Measurements from ENCODE around the gene TIGD7. TPM values are rescaled to one million over a fixed set of nuclear protein-coding genes. Genes with fewer than 3 reads are reported as not detected.
A peak's percentile ranks its signal among the peaks of the same experiment; 100 is the strongest.

TIGD7 gene
- total and polyA plus RNA-seq, 2 of the 13 experiments (the other 11 are each of a cell fraction or from before 2014, with no cell fraction given): not detected

DNA sequence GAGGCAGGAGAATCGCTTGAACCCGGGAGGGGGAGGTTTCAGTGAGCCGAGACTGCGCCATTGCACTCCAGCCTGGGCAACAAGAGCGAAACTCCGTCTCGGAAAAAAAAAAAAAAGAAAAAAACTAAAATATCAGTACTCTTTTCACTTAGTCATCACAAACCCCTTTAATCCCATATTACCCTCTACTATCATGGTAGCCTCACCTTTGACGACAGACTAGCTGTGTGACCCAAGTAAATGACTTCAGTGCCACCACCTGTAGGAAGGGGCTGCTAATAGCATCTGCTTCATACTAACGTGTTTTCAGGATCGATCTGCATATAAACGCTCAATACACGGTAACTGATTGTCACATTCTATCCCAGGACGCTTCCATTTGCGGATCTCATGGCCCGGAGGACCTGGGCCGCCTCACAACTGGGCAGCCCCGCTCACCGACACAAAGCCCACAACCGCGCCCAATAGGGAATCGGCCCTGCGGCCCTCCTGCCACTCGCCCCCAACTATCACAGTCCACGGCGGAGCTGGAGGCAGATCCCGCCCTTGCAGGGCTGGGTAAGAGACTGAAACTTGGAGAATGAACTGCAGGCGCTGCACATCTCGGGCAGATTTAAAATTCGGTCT is 23.0 kb downstream of the TIGD7 start (continued):
- TF ChIP-seq PRMT3 (CRISPR knock-in tag; IDR thresholded peaks at IDR 0.05; ENCODE audit: borderline replicate concordance, low read depth) (0 out of 2 replicates have a peak, but pooled peaks have one; percentile 59), RFX3 (CRISPR knock-in tag; IDR thresholded peaks at IDR 0.05) (no peak), ZFY (CRISPR knock-in tag; IDR thresholded peaks at IDR 0.05) (peak; percentile 80), ELF3 (CRISPR knock-in tag; IDR thresholded peaks at IDR 0.05) (no peak), ZNF775 (CRISPR knock-in tag; IDR thresholded peaks at IDR 0.05; ENCODE audit: borderline replicate concordance) (0 out of 2 replicates have a peak, but pooled peaks have one; percentile 18), ZNF430 (CRISPR knock-in tag; IDR thresholded peaks at IDR 0.05) (0 out of 2 replicates have a peak, but pooled peaks have one; percentile 6), PRPF4 (IDR thresholded peaks at IDR 0.05; ENCODE audit: low read depth, low read length, poor library complexity, severe bottlenecking) (no peak), ELF4 (CRISPR knock-in tag; IDR thresholded peaks at IDR 0.05; ENCODE audit: borderline replicate concordance) (no peak), ZNF3 (CRISPR knock-in tag; IDR thresholded peaks at IDR 0.05) (0 out of 2 replicates have a peak, but pooled peaks have one; percentile 5), CENPT (CRISPR knock-in tag; IDR thresholded peaks at IDR 0.05; ENCODE audit: low read depth) (0 out of 2 replicates have a peak, but pooled peaks have one; percentile 11), MTF1 (CRISPR knock-in tag; IDR thresholded peaks at IDR 0.05) (peak; percentile 26; the same call in 1 of the 2 replicates), CCDC6 (CRISPR knock-in tag; IDR thresholded peaks at IDR 0.05) (peak; percentile 59; the same call in 1 of the 2 replicates), HNRNPL (IDR thresholded peaks at IDR 0.05; ENCODE audit: low read depth, low read length) (0 out of 2 replicates have a peak, but pooled peaks have one; percentile 17), ZNF335 (CRISPR knock-in tag; IDR thresholded peaks at IDR 0.05) (0 out of 2 replicates have a peak, but pooled peaks have one; percentile 6), ZNF883 (CRISPR knock-in tag; IDR thresholded peaks at IDR 0.05; ENCODE audit: not compliant biosample characterization) (no peak), GPN1 (CRISPR knock-in tag; IDR thresholded peaks at IDR 0.05; ENCODE audit: borderline replicate concordance) (no peak), EED (CRISPR knock-in tag; IDR thresholded peaks at IDR 0.05) (no peak), SOX6 (IDR thresholded peaks at IDR 0.05) (no peak), SOX6 (CRISPR knock-in tag; IDR thresholded peaks at IDR 0.05) (no peak; the same call in 1 of the 2 replicates), TOE1 (CRISPR knock-in tag; IDR thresholded peaks at IDR 0.05) (no peak), KDM3A (CRISPR knock-in tag; IDR thresholded peaks at IDR 0.05; ENCODE audit: low read depth) (no peak), DR1 (CRISPR knock-in tag; IDR thresholded peaks at IDR 0.05) (0 out of 2 replicates have a peak, but pooled peaks have one; percentile 29), SOX5 (CRISPR knock-in tag; IDR thresholded peaks at IDR 0.05; ENCODE audit: borderline replicate concordance) (peak; percentile 31; the same call in 1 of the 2 replicates), TBX2 (CRISPR knock-in tag; IDR thresholded peaks at IDR 0.05; ENCODE audit: borderline replicate concordance) (no peak; the same call in 1 of the 2 replicates), ZFP37 (CRISPR knock-in tag; IDR thresholded peaks at IDR 0.05; ENCODE audit: borderline replicate concordance) (peak; percentile 90; the same call in 1 of the 2 replicates), ZNF629 (CRISPR knock-in tag; conservative IDR thresholded peaks at IDR 0.05) (no peak; the same call in 1 of the 2 replicates)
- TF ChIP-seq, protein P1, sequence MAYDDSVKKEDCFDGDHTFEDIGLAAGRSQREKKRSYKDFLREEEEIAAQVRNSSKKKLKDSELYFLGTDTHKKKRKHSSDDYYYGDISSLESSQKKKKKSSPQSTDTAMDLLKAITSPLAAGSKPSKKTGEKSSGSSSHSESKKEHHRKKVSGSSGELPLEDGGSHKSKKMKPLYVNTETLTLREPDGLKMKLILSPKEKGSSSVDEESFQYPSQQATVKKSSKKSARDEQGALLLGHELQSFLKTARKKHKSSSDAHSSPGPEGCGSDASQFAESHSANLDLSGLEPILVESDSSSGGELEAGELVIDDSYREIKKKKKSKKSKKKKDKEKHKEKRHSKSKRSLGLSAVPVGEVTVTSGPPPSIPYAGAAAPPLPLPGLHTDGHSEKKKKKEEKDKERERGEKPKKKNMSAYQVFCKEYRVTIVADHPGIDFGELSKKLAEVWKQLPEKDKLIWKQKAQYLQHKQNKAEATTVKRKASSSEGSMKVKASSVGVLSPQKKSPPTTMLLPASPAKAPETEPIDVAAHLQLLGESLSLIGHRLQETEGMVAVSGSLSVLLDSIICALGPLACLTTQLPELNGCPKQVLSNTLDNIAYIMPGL (CRISPR knock-in tag; IDR thresholded peaks at IDR 0.05; ENCODE audit: borderline replicate concordance in 1 of 2, low read depth in 1 of 2): peak in 1 of 2 experiments; percentile 73; a peak in 1 of 4 replicates
- TF ChIP-seq, protein P2, sequence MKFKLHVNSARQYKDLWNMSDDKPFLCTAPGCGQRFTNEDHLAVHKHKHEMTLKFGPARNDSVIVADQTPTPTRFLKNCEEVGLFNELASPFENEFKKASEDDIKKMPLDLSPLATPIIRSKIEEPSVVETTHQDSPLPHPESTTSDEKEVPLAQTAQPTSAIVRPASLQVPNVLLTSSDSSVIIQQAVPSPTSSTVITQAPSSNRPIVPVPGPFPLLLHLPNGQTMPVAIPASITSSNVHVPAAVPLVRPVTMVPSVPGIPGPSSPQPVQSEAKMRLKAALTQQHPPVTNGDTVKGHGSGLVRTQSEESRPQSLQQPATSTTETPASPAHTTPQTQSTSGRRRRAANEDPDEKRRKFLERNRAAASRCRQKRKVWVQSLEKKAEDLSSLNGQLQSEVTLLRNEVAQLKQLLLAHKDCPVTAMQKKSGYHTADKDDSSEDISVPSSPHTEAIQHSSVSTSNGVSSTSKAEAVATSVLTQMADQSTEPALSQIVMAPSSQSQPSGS (CRISPR knock-in tag; IDR thresholded peaks at IDR 0.05): peak; percentile 26; the same call in 1 of the 2 replicates

Data from HepG2 (cell line).